ENCODE results near the gene TMEM250.
A peak's percentile ranks its signal among the peaks of the same experiment; 100 is the strongest.

Gene TMEM250

DNA sequence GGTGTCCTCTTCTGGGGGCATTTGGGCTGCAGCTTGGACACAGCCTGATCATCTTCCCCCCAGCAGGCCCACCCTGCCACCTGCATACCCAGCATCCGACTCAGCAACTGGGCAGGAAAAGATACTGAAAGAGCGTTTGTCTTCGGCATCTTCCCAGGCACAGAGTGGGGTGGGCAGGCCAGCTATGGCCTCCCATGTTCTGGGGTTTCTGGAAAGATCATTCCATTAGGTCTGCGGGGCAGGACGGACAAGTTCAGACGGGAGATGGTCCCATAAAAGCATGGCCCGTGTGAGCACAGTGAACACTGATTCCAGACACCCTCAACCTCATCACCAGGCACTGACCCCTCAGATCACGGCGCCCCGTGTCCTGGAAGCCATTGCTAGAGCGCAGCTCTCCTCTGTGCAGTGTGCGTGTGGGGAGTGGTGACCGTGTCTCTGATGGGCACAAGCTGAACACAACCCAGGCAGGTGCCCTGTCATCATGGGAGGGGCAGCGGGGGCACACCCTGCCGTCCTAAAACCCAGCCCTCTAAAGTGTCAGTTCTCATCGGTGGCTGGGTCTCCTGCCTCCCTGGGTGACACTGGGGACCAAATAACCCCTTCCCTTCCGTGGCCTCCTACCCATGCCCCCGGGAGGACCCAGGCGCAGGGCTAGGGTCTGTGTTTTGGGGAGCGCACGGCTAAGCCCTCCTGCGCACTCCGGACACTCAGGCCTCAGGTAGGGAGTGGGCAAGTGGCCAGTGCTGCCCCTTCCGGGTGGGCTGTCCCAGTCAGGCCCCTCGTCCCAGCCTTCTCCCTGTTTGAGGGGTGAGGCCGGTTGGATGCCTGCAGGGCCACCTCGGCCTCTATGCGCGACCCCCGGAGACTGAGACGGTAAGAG lies 13.2 kb upstream of the TMEM250 start:
- DNase-seq = no peak

DNA sequence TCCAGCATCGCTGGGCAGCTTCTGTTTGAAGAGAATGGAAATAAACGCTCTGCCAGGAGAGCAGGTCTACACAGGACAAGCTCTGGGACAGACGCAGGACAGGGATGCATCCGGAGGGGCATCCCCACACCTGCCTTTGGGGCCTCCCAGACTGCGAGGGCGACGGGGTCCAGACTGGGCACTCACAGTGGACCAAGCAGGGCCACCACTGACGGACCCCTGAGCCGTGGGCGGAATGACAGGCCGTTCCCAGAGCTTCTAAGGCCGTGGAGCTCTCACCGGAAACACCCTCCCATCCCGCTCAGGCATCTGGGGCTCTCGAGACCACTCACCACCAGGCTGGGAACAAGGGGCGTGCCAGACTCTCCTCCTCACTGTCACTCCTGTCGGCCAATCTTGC lies 10.5 kb upstream of the TMEM250 start:
- no peak for DNase-seq

DNA sequence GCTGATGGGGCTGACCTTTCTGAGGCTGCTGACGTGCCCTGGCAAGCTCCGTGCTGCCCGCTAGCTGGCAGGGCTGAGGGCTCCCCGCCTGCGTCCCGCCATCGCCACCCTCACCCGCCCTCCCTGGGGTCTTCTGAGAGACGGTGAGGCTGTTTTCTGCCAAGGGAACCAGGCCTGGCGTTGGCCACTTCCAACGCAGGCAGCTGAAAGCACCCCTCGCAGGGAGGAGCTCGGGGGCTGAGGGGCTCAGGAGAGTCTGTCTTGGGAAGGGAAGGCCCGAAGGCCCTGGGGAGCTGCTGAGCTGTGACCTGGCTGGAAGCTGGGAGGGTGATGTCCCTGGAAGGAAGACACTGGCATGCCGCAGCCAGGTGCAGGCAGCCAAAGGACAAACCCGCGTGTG lies 9.8 kb upstream of the TMEM250 start:
- DNase-seq = no peak

DNA sequence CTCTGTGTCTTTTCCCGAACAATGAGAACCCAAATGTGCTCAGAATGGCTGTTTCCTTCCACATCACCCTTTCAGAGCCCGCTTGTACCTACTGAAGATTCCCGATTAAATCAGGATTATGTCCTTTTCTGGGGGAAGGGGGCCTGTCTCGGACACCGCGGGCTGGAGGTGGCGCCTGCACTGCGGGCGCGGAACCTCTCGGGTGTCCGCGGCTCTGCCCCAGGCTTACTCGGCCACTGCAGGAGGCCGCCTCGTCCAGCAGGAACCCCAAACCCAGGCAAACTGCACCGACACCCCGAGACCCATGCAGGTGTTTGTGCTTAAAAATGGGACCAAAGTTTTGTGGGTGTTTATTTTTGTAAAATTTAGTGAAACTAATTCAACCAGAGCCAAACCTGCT lies 8.6 kb upstream of the TMEM250 start:
- no peak for DNase-seq

DNA sequence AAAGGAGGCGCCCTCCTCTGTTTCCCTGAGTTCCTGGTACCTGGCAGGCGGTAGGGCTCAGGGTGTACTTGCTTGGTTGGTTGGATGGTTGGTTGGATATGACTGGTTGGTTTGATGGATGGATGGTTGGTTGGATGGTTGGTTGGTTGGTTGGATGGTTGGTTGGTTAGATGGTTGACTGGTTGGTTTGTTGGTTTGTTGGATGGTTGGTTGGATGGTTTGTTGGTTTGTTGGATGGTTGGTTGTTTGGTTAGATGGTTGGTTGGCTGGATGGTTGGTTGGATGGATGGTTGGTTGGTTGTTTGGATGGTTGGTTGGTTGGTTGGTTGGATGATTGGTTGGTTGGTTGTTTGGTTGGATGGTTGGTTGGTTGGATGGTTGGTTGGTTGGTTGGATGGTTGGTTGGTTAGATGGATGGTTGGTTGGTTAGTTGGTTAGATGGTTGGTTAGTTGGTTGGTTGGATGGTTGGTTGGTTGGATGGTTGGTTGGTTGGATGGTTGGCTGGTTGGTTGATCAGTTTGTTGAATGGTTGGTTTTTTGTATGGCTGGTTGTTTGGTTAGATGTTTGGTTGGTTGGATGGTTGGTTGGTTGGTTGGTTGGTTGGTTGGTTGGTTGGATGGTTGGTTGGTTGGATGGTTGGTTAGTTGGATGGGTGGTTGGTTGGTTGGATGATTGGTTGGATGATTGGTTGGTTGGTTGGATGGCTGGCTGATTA lies 6.5 kb upstream of the TMEM250 start:
- no peak for DNase-seq

DNA sequence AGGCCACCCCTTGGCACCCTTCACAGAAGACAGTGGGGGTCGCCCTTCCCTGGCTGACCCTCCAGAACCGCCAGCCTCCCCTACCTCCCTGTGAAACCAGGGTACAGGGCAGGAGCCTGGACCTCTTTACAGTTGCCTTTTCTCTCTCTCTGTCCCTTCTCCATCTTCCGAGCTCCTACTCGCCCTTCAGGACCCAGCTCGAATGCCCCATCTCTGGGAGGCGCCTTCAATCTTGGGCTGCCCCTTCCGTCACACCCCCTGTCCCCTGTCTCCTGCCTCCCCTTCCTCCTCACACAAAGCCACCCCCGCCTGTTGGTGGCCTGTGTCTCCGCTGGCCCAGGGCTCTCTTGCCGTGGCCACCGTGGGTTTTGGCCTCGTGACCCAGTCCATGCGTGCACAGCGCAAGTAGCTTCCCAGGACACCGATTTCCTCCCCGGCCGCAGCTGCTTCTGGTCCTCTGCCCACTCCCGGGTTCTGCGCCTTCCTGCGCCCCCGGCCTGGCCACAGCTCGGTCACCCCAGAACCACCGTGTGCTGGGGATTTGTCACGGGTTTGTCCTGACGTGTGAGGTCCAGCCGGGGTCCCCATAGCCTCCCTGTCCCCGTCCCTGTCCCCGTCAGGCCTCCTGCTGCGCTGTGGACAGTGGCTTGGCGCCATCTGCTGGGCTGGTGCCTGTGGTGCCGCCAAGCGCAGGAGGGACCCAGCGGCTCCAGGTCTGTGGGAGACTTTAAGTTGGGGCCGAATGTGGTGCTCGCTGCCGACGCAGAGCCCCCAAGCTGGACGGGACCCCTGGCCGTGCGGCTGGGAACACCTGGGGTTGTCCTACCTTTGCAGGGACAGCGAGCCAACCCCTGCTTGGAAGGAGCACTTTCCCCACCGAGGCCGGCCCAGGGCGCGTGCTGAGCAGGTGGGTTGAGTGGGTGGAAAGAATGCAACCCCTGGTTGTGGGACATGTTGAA lies 4.0 kb upstream of the TMEM250 start:
- peak; percentile 12 for DNase-seq

DNA sequence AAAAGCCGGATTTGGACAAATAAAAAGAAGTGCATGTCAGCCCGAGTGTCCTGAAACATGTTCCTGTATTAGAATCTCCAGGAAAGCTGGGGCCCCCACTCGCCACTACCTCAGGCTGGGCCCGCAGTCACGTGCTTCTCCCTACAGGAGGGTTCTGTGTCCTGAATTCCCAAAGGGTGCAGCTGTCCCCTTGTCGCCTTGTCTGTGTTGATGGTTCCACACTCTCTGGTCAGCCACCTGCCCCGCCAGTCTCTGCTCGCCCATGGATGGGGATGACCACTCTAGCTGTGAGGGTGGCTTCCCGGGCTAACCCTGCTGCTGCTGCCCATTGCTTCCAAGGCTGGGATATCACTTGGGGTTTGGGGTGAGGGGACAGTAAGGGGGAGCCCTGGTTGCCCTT lies 3.1 kb upstream of the TMEM250 start:
- no peak for DNase-seq

DNA sequence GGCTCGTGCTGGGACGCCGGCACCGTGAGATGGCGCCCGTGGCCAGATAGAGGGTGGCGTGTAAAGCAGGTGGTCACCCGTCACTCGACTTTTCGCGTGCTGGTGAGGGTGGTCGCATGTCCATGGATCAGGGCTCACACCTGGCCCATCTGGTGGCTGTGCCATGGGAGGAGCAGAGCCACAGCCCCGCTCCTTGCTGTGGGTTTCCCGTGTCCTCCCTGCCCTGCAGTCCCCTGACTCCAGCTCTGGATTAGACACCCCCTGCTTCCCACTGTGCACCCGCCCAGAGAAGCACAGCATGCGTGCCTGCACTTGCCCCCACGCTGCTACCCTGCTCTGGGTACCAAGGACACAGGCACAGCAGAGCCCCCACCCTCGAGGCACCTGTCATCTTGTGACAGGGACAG lies 1.8 kb upstream of the TMEM250 start:
- DNase-seq = no peak

DNA sequence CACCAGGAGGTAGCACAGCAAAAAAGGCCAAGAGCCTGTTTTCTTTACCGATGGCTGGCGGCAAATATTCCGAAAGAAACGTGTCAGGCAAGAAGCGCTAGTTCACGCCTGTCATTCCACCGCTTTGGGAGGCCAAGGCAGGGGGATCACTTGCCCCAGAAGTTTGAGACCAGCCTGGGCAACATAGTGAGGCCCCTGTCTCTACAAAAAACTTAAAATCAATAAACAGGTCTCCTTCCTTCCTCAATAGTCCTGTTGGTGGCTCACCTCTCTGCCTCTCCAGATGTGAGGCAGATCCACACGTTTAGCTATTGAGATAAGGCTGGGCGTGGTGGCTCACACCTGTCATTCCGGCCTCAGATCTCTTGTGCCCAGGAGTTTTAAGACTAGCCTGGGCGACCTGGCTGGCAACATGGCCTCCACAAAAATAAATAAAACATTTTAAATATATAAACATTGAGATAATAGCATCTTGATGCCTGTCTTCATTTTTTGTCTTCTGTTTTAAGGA lies 1.3 kb upstream of the TMEM250 start:
- DNase-seq = no peak

DNA sequence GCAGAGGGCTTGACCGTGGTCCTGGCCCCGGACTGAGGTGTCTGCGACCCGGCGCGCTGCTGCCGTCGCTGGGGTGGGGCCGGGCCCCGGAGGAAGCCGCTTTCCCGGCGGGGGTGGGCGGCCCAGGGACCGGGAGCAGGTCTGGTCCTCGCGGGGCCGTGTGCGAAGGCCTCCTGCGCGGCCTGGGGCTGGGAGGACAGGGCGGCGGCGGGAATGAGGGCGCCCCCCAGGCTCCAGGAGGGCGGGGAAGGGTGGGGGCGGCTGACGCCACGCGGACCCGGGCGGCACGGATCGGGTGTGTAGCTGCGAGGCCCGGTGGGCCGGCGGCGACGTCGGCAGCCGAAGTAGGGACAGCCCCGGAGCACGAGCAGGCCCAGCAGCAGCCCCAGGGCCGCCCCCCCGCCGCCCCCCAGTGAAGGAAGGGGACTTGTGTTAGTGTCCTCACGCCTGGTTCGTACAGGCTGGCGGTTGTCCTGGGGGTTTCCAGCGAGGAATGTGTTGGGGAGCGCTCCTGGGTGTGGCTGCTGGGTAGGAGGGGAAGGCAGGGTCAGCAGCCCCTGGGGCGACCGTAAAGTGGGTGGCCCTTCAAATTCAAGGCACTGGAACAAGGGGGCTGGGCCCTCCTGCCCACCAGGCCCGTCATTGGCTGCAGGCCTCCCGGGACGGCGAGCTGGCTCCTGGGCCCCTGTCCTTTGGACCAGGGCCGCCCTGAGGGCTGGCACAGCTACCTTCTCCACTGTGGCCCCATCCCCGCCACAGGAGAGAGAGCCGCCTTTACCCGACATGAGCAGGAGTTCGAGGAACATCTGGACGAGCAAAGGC lies 597 bp upstream of the TMEM250 start:
- DNase-seq = no peak

DNA sequence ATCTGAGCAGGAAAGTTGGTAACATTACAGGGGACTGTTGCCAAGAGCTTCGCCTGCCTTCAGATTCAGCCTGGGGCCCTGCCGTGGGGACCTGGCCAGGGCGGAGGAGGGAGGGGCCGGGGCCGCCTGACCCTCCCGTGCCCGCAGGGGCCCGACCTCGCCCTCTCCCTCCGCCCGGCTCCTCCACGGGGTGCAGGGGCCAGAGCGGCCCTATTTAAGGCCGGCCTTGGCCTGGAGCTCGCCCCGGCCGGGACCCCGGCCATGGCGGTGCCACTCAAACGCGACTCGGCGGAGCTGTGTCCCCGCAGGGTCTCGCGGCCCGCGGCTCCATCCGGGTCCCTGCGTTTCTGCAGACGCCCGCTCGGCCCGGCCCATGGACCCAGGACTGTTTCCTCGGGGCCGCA lies 757 bp downstream of the TMEM250 start:
- DNase-seq = no peak

DNA sequence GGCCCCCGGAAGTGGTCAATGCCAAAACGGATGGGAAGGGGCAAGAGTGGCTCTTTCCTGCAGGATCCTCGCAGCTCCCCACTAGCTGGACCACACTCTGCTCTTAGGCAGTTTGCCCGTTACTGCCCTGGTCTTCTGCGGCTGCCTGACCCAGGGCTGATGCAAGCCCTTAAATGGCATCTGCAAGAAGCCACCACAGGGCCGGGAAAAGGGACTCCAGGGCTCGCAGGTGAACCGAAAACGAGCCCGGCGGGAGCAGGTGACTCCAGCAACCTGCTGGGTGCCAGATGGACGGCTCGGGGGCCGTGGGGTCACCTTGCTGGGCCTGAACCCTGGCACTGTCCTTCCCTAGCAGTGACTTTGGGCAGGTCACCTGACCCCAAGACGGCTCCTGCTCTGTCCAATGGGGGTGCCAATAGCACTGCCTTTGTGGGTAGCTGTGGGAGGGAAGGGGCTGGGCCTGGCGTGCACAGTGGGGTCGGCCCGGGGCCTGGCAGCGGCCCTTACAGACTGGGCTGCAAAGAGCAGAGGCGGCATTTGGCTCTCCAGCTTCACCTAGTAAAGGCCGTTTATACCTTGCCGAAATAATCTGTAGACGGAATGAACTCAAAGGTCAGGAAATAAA lies 1.3 kb downstream of the TMEM250 start:
- no peak for DNase-seq

DNA sequence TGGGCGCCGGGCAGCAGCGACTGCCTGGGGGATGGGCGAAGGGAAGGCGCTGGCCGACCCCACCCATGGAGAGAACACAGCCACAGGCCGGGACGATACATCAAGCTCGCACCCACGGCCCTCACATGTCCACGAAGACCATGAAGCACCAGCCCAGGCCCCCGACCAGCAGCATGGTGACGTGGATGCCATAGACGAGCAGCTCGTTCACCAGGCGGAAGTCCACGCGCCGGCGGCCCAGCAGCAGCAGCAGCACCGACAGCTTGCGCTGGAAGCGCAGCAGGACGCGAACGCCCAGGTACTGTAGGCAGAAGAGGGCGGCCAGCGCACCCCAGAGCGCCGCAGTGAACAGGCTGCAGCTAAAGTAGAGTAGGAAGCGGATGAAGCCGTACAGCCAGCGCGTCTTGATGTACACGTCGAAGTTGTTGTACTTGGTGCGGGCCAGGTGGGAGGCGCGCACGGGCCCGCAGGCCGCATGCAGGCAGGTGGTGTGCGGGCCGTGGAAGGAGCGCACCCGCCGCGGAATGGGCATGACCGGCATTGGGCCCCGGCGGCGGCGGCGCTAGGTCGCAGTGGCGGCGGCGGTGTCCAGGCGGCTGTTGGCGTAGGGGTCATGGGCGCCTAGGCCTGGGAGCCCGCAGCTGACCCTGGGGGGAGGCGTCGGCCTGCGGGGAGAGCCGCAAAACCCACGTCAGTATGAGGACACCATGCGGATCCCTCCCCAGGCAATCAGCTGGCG lies 2.1 kb downstream of the TMEM250 start:
- DNase-seq = no peak

DNA sequence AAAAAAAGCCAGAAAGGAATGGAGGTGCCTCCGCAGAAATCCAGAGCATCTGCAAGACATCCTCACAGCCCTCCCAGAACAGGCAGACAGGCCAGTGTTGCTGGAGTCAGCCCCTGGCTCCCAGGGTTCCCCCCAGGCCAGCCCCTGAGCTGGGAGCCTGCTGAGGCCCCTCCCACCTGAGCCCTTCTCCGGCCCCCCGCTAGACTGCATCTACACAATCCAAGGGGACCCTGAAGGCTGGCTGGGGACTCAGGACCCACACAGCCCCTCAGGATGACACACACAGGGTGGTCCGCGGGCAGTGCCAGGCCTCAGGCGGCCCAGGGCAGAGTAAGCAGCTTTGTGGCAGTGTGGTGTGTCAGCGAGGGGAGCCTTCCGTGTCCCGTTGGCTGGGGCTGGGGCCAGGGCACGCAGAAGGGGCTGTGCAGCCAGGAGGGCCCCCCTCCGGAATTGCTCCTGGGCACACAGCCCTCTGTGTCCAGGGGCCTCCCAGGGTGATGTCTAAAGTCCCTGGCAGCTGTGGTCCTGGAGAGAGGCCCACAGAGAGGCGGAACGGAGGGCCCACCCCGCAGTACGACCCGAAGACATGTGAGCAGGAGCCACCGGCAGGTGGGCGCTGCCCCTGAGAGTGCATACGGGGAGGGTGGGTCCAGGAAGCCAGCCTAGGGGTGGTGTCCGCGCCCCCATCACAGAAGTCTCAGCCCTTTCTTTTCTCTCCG lies 2.9 kb downstream of the TMEM250 start:
- DNase-seq = no peak

DNA sequence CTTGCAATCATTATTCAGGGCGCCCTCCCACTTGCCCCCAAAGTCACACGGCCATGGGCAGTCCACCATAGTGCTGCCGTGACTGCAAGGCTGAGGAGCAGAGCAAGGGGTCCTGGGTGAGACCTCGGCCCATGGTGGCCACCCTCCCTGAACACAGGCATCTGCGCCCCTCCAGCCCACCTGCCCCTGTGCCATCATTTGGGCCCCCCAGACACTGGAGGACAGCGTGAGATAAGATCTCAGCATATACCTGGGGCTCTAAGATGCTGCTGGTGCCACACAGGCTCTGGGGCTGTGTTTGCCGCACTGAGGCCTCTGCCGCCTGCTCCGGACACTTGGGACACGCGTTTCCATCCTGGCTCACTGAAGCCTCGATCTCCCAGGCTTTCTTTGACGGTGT lies 3.5 kb downstream of the TMEM250 start:
- no peak for DNase-seq

DNA sequence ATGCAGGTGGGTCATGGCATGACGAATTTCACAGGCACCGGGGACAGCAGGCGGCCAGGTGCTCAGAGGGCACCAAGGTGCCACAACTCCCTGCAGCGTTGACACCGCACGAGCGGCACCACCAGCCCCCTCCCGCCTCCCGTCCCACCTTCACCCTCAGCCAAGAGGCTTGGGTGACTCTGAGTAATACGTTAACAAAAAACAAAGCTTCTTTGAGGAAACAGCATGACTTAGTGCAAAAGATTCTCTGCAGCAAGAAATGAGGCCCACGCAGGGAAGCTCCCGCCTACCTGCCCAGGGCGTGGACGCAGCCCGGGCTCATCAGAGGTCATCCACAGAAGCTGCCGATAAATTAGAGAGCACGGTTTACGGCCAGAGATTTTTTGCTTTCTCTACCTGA lies 4.1 kb downstream of the TMEM250 start:
- no peak for DNase-seq

DNA sequence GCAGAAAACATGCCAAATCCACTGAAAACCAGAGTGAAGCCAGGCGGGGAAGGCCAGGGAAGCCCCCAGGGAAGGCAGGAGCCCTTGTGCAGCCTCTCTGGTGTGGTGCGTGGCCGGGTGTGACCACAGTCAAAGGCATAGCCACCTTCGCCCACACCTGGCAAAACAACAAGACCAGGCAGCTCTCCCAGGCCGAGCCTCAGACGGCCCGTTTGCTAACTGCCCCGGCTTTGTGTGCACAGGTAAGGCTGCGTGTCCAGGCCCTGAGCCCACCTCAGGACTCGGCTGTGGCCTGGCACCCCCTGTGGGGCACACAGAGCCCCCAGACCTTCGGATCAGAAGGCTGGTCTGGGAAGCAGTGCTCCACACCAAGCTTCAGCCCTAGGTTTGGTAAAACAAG lies 6.1 kb downstream of the TMEM250 start:
- DNase-seq = no peak

DNA sequence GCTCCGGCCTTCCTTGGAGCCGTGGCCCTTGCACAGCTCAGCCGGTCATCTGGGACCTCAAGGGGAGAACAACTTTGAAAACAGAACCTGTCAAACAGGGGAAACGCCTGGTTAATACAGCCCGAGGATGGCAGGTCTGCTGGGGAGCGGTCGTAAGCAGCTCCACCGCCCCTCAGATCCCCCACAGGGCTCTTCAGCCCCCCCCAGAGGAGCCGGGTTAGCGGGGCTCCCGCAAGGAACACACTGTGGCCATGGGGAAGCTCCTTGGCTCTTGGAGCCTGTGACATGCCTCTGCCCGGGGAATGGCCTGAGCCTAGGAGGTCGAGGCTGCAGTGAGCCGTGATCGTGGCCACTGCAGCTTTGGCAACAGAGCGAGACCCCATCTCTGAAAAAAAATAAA lies 6.8 kb downstream of the TMEM250 start:
- DNase-seq = no peak

DNA sequence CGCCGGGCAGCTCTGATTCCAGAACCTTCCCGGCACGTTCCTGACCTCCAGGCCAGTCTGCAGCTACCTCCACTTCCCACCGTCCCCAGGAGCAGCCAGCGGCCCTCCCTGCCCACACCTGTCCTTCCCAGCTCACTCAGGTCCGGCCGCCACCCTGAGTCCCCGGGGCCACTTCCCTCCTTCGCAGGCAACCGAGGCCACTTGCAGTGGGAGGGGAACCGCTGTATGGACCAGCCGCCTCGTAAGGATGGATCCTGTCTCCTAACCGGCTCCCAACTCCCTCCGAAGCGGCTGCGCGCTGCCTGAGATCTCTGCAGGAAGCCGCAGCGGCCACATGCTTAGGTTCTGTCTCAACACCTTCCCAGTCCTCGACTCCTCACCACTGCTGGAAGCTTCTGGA lies 7.5 kb downstream of the TMEM250 start:
- no peak for DNase-seq
